NCI-H510A treated with DMSO at 0.1 percent for 48 hours (cell line): ENCODE results near the gene SV2A.
"Not testable (repeated sequence)": the region's sequence is repeated elsewhere in the genome, so short reads cannot be mapped to it uniquely, and the experiment has no call there.

Experiments
- DNase-seq: peaks from one replicate; lab custom pipeline; 2025; lab: John Stamatoyannopoulos, UW

Gene SV2A

GRCh38 chr1:149917571-149918144 lies at the start of gene SV2A:
TSS of gene SV2A (minus strand) at chr1:149917844. CDS start at chr1:149913840, 4,004 bp downstream.
- peak; percentile 82 for DNase-seq

- no peak for DNase-seq
These were observed 49.4 kb upstream of the SV2A start for GRCh38 chr1:149967041-149967440.

DNA sequence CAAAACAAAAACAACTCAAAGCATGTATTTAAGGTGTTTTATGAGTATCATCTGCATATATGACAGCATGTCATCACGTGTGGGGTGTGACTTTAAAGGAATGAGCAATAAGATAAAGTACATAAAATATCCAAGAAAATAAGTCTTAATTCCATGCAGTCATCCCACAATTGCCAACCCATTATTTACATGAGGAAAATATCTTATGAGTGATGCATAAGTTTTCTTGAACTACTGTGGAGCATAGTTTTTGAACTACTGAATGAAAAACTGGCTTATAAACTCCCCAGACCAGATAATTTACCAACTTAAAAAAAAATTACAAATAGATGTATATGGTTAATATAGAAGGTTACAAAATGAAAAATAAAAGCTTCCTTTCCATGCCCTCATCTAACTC lies 48.8 kb upstream of the SV2A start:
- DNase-seq: no peak

GRCh38 chr1:149965440-149965839 lies 47.8 kb upstream of the SV2A start:
- no peak for DNase-seq

DNA sequence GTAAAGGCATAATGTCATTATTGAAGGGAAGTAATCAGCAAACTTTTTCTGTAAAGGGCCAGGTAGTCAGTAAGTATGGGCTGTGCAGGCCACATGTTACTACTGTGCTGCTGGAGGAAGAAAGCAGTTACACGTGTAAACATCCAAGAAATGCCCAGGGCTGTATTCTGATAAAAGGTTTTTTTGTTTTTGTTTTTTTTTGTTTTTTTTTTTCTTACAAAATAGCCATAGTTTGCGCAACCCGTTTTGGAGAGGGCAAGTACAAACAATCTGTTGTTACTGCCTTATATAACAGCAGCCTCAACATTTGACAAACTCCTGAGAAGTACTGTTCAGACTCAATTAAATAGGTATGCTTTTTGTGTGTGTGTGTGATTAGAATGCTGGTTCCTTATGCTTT lies 45.7 kb upstream of the SV2A start:
- no peak for DNase-seq

DNA sequence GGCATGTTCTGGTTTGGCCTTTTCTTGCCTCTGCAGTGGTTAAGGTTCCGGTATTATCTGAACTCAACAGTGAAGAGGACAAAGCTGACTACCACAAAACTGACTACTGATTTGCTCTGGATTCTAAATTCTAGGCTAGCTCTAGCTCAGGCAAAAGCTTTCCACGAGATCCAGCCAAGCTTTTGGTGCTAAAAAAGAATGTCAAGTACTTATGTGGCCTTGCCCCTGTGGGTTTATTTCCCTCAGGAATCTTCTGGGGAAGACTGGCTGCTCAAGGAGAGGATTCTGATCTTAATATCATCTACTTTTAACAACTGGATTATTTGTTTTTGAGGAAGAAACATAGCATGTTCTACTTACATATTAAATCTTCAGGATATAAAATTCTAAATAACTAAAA lies 45.1 kb upstream of the SV2A start:
- no peak for DNase-seq

DNA sequence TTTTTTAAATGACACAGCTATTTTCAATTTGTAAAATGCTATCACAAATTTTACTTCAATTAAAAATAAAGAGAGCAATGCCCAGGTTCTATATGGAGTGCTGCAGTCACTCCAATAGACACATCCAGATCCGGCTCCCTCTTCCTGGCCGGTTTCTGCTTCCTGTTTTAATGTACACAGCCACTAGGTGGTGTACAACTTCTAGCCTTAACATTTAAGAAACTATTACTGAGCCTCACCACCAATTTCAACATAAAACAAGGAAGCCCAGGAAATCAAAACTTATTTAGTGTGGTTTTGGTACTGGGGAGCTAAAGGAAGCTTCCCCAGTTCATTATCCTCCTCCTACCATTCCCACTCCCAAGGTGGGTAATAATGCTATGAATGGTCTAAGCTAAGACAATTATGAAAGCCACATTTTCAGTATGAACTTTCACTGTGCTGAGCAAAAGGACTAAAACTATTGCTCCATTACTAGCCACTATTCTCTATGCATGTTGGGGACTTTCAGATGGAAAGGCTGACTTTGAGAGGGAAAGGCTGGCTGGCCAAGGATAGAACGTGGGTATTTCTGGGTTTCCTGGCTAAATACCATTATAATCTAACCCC lies 44.5 kb upstream of the SV2A start:
- peak; percentile 69 for DNase-seq

- DNase-seq: not testable (repeated sequence)
These were observed 39.9 kb upstream of the SV2A start for GRCh38 chr1:149957548-149957947.

GRCh38 chr1:149949911-149950310 lies 32.3 kb upstream of the SV2A start:
- no peak for DNase-seq

GRCh38 chr1:149945206-149945605 lies 27.6 kb upstream of the SV2A start:
- DNase-seq: no peak

- no peak for DNase-seq
These were observed 25.2 kb upstream of the SV2A start for GRCh38 chr1:149942885-149943284.

DNA sequence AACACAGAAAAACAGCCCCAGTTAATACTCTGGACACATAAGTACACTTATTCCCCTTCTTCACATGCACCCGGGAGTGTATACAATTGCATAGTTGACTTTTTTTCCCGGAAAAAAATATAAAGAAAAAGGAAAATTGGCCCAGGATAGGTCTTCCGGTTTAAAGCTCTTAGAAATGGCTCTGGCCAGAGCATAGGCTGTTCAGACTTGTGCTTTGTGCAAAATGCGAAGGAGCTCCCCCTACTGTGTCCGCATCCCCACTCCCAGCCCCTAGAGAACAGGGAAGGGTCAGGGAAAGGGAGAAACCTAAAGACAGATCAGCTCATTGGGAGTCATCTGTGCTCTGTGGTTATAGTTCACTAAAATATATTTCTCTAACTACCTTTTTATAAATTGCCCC lies 24.6 kb upstream of the SV2A start:
- DNase-seq: no peak

DNA sequence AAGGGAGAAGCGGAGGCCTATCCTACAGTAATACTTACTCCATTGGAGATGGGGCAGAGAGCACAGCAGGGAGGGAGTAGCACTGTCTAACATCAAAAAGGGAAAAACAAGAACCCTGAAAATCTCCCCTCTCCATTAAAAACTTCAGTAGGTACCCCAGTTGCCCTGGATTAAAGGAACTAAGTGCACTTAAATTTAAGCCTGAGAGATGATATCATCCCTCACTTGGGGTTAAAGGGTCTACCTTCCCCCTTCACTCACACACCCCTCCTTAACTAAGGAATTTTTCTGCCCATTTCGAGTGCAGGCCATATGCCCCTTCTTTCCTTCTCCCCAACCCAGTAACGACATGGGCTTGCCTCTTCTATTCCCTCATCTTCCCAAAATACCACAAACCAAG lies 22.8 kb upstream of the SV2A start:
- DNase-seq: no peak

- not testable (repeated sequence) for DNase-seq
These were observed 21.0 kb upstream of the SV2A start for GRCh38 chr1:149938668-149939003.

- DNase-seq: no peak
These were observed 20.1 kb upstream of the SV2A start for GRCh38 chr1:149937759-149938158.

- DNase-seq: peak; percentile 70
These were observed 19.5 kb upstream of the SV2A start for GRCh38 chr1:149936992-149937705.

GRCh38 chr1:149936170-149936991 lies 18.7 kb upstream of the SV2A start, which contains the start of gene MTMR11:
TSS of gene MTMR11 (minus strand) at chr1:149936879. CDS start at chr1:149936647, 232 bp downstream.
- no peak for DNase-seq

DNA sequence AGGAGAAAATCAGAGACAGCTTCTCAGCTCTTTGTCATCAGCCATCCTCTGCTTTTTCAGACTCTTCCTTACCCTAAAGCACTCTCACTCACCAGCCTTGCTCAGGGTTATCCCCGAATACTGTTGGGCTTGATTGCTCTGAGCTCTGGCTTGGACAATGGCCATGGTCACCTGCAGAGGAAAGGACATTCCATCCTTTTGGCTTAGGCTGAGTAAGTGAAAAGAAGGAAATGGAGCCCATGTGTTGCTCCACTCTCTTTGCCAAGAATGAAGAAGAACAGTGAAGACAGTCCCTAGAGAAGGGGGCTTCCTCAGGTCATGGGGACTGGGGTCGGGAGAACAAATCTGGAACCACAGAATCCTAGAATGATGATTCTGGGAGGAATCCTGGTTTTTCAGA lies 16.7 kb upstream of the SV2A start:
- DNase-seq: no peak

DNA sequence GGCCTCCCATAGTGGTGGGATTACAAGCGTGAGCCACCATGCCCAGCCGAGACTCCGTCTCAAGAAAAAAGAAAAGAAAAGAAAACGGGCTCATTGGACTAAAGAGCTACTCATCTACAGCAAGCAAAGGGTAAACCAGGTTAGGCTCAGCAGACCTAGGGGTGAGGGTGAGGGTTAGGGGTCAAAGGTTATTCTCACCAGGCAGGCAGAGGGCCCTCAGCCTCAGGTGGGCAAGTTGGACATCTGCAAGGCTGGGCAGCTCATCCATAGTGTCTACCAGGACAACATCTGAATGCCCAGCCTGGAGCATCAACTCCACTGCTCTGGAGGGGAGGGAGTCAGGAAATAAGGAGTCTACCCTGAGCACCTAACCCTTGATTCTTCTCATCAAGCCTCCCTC lies 15.6 kb upstream of the SV2A start:
- no peak for DNase-seq

GRCh38 chr1:149932474-149932873 lies 14.8 kb upstream of the SV2A start:
- no peak for DNase-seq

GRCh38 chr1:149931212-149931790 lies 13.7 kb upstream of the SV2A start:
- no peak for DNase-seq

- DNase-seq: no peak
These were observed 12.2 kb upstream of the SV2A start for GRCh38 chr1:149929856-149930255.
